HG02678 (cell line): ENCODE measurements around the gene TRMT6.

Experiments
- ATAC-seq: cut with Tn5 transposase; IDR thresholded peaks from one replicate; pipeline ENCODE4 v1.9.1; 2021; ENCODE audit warnings: mild to moderate bottlenecking, moderate library complexity; ENCODE audit not compliant: unreplicated experiment

TRMT6 gene

GRCh38 chr20:5949943-5950270 lies 426 bp downstream of the TRMT6 start:
- no peak for ATAC-seq

GRCh38 chr20:5947276-5947675 lies 3.1 kb downstream of the TRMT6 start:
- no peak for ATAC-seq

GRCh38 chr20:5945963-5946362 lies 4.4 kb downstream of the TRMT6 start:
- ATAC-seq, result no peak

GRCh38 chr20:5938456-5939029 lies 11.8 kb downstream of the TRMT6 start:
- no peak for ATAC-seq

- no peak for ATAC-seq
Measured at GRCh38 chr20:5936238-5936637, 14.1 kb downstream of the TRMT6 start.

GRCh38 chr20:5935384-5935783 lies 14.9 kb downstream of the TRMT6 start:
- no peak for ATAC-seq

GRCh38 chr20:5933802-5934436 lies 16.4 kb downstream of the TRMT6 start:
- ATAC-seq, result peak; percentile 62

- no peak for ATAC-seq
Measured at GRCh38 chr20:5932796-5933195, 17.5 kb downstream of the TRMT6 start.

- ATAC-seq, result no peak
Measured at GRCh38 chr20:5931411-5931810, 18.9 kb downstream of the TRMT6 start.

- no peak for ATAC-seq
Measured at GRCh38 chr20:5928836-5929715, 21.3 kb downstream of the TRMT6 start.

- no peak for ATAC-seq
Measured at GRCh38 chr20:5927749-5928462, 22.4 kb downstream of the TRMT6 start.

GRCh38 chr20:5925551-5925950 lies 24.8 kb downstream of the TRMT6 start:
- no peak for ATAC-seq

- ATAC-seq, result no peak
Measured at GRCh38 chr20:5923493-5923892, 26.8 kb downstream of the TRMT6 start.

- ATAC-seq, result no peak
Measured at GRCh38 chr20:5920581-5920980, 29.8 kb downstream of the TRMT6 start.

GRCh38 chr20:5919626-5920544 lies 30.4 kb downstream of the TRMT6 start:
- no peak for ATAC-seq

GRCh38 chr20:5918856-5919625 lies 31.3 kb downstream of the TRMT6 start:
- ATAC-seq, result no peak

GRCh38 chr20:5914859-5915258 lies 35.5 kb downstream of the TRMT6 start:
- no peak for ATAC-seq

GRCh38 chr20:5913166-5913565 lies 37.2 kb downstream of the TRMT6 start:
- no peak for ATAC-seq

GRCh38 chr20:5910186-5910585 lies 40.1 kb downstream of the TRMT6 start:
- no peak for ATAC-seq

- ATAC-seq, result no peak
Measured at GRCh38 chr20:5908981-5909380, 41.4 kb downstream of the TRMT6 start.
